ENCODE results near the gene CLDN5. TPM values are rescaled to one million over a fixed set of nuclear protein-coding genes. Genes with fewer than 3 reads are reported as not detected.
A peak's percentile ranks its signal among the peaks of the same experiment; 100 is the strongest.

The CLDN5 gene
- total and polyA plus RNA-seq, 7 experiments from 2014 or later: 1.7 to 11.7 (median 4.4) TPM; not detected in 3

- Mint-ChIP-seq H3K36me3 (peaks cover 0 to 4% (median 0%) of the 10 kb centered on the region in 5 donors), H3K9me3 (no peaks in the 10 kb centered on the region), H3K4me3 (peak overlapping the region in 8 of 10 donors; percentile 14 to 70 (median 46)), H3K27ac (peak overlapping the region in 6 of 9 donors; percentile 10 to 81 (median 58)), H3K4me1 (peaks cover 14 to 24% (median 18%) of the 10 kb centered on the region in 7 donors), H3K27me3 (no peaks in the 10 kb centered on the region)
- Histone ChIP-seq H3K9me3 (ENCODE audit: control insufficient read depth in 2 of 3, low read length in 3 of 3) (no peaks in the 10 kb centered on the region), H3K4me3 (ENCODE audit: low read length) (no peak overlapping the region), H3K27me3 (ENCODE audit: control insufficient read depth in 2 of 2, insufficient read depth in 2 of 2, low read length in 2 of 2) (no peaks in the 10 kb centered on the region), H3K36me3 (ENCODE audit: control insufficient read depth in 2 of 3, insufficient read depth in 3 of 3, low read length in 3 of 3) (no peaks in the 10 kb centered on the region), H3K27ac (ENCODE audit: low read depth, low read length) (no peak overlapping the region), H3K4me1 (ENCODE audit: control insufficient read depth in 2 of 2, insufficient read depth in 2 of 2, low read length in 2 of 2) (peaks cover 0 to 16% of the 10 kb centered on the region in 2 donors)
- intact Hi-C loops (cut with micrococcal nuclease): no loop called here
- ChIA-PET POLR2A (no interaction called here), CTCF (interaction anchor here (0.7 to 1.5 kb wide), 2 partner anchors 10 to 31 kb away, joined by 3 to 7 read pairs; no protein-coding TSS in a partner anchor)
- DNase-seq (no peak), ATAC-seq (no peak)
Measured at GRCh38 chr22:19505735-19506126, 18.5 kb downstream of the CLDN5 start.

DNA sequence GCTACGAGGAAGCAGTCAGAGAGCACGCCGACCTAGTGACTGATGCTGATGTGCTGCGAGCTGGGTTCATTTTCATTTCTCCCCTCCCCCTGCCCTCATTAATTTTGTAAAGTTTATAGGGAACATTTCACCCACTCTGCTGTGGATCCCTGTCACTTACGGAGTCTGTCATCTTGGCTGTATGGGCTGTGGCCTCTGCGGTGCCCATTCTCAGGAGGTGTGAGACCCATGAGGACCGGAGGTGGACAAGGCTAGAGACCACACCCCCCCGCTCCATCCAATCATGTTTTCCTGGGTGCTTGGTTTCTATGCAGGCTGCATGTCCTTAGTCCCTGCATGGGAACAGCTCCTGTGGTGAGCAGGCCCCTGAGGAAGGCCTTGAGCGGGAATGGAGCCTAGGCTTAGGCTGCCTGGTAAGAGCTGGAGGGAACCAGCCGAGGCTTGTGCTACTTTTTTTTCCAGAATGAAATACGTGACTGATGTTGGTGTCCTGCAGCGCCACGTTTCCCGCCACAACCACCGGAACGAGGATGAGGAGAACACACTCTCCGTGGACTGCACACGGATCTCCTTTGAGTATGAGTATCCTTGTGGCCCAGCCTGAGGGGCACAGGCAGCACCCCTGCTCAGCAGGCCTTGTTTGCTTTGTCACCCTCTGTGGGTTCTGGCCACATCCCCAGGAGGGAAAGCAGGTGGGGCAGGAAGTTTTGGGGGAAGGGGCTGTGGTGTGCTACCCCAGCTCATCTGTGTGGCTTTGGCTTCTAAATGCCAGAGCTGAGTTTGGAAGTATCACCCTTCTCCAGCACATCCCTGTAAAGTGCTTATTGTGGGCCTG is 19.1 kb downstream of the CLDN5 start:
- POLR2A ChIA-PET: interaction anchor here (0.7 kb wide), 1 partner anchor 393 kb away, joined by 3 read pairs; no protein-coding TSS in a partner anchor

GRCh38 chr22:19503869-19504268 is 20.3 kb downstream of the CLDN5 start:
- H3K36me3 ChIP-seq (ENCODE audit: control insufficient read depth in 2 of 3, insufficient read depth in 3 of 3, low read length in 3 of 3): no peaks in the 10 kb centered on the region
- DNase-seq (no peak), ATAC-seq (no peak)
- Mint-ChIP-seq H3K27ac (peak overlapping the region in 3 of 9 donors; percentile 10 to 39 (median 14)), H3K27me3 (no peaks in the 10 kb centered on the region), H3K9me3 (no peaks in the 10 kb centered on the region), H3K36me3 (peaks cover 0 to 4% (median 0%) of the 10 kb centered on the region in 5 donors), H3K4me3 (peak overlapping the region in 1 of 10 donors; percentile 25), H3K4me1 (peaks cover 14 to 24% (median 18%) of the 10 kb centered on the region in 7 donors)
- H3K4me3 ChIP-seq (ENCODE audit: low read length): no peak overlapping the region
- intact Hi-C loops (cut with micrococcal nuclease): no loop called here
- H3K27me3 ChIP-seq (ENCODE audit: control insufficient read depth in 2 of 2, insufficient read depth in 2 of 2, low read length in 2 of 2): no peaks in the 10 kb centered on the region
- ChIA-PET POLR2A (no interaction called here), CTCF (no interaction called here)
- no peak overlapping the region for H3K27ac ChIP-seq (ENCODE audit: low read depth, low read length)
- H3K4me1 ChIP-seq (ENCODE audit: control insufficient read depth in 2 of 2, insufficient read depth in 2 of 2, low read length in 2 of 2): peaks cover 0 to 16% of the 10 kb centered on the region in 2 donors
- H3K9me3 ChIP-seq (ENCODE audit: control insufficient read depth in 2 of 3, low read length in 3 of 3): no peaks in the 10 kb centered on the region

More for the DNA sequence above, 19.1 kb downstream of the CLDN5 start:
- no peak for ATAC-seq
- Mint-ChIP-seq H3K9me3 (no peaks in the 10 kb centered on the region), H3K36me3 (peaks cover 0 to 4% (median 0%) of the 10 kb centered on the region in 5 donors), H3K27ac (peak overlapping the region in 5 of 9 donors; percentile 10 to 81 (median 51)), H3K27me3 (no peaks in the 10 kb centered on the region), H3K4me3 (peak overlapping the region in 8 of 10 donors; percentile 14 to 70 (median 46)), H3K4me1 (peaks cover 14 to 24% (median 18%) of the 10 kb centered on the region in 7 donors)
- Histone ChIP-seq H3K9me3 (ENCODE audit: control insufficient read depth in 2 of 3, low read length in 3 of 3) (no peaks in the 10 kb centered on the region), H3K4me1 (ENCODE audit: control insufficient read depth in 2 of 2, insufficient read depth in 2 of 2, low read length in 2 of 2) (peaks cover 0 to 16% of the 10 kb centered on the region in 2 donors), H3K27me3 (ENCODE audit: control insufficient read depth in 2 of 2, insufficient read depth in 2 of 2, low read length in 2 of 2) (no peaks in the 10 kb centered on the region), H3K27ac (ENCODE audit: low read depth, low read length) (no peak overlapping the region), H3K4me3 (ENCODE audit: low read length) (no peak overlapping the region), H3K36me3 (ENCODE audit: control insufficient read depth in 2 of 3, insufficient read depth in 3 of 3, low read length in 3 of 3) (no peaks in the 10 kb centered on the region)
- DNase-seq: peak in 3 of 9 donors; percentile 13 to 19 (median 16)
- intact Hi-C loops (cut with micrococcal nuclease): no loop called here
- CTCF ChIA-PET: interaction anchor here (1.5 kb wide), 1 partner anchor 9 kb away, joined by 7 read pairs; no protein-coding TSS in a partner anchor

GRCh38 chr22:19503367-19503766 is 20.8 kb downstream of the CLDN5 start:
- POLR2A ChIA-PET: interaction anchor here (0.6 kb wide), 1 partner anchor 352 kb away, joined by 3 read pairs; no protein-coding TSS in a partner anchor
- H3K36me3 Mint-ChIP-seq: peaks cover 0 to 4% (median 0%) of the 10 kb centered on the region in 5 donors
- no peak for DNase-seq
- no peak overlapping the region for H3K4me3 ChIP-seq (ENCODE audit: low read length)
- intact Hi-C loops (cut with micrococcal nuclease): no loop called here
- peaks cover 14 to 24% (median 18%) of the 10 kb centered on the region in 7 donors for H3K4me1 Mint-ChIP-seq
- peaks cover 0 to 16% of the 10 kb centered on the region in 2 donors for H3K4me1 ChIP-seq (ENCODE audit: control insufficient read depth in 2 of 2, insufficient read depth in 2 of 2, low read length in 2 of 2)
- no peak overlapping the region for H3K27ac ChIP-seq (ENCODE audit: low read depth, low read length)
- H3K9me3 Mint-ChIP-seq: no peaks in the 10 kb centered on the region
- CTCF ChIA-PET: no interaction called here
- no peaks in the 10 kb centered on the region for H3K27me3 Mint-ChIP-seq
- H3K4me3 Mint-ChIP-seq: no peak overlapping the region
- no peaks in the 10 kb centered on the region for H3K9me3 ChIP-seq (ENCODE audit: control insufficient read depth in 2 of 3, low read length in 3 of 3)
- no peaks in the 10 kb centered on the region for H3K27me3 ChIP-seq (ENCODE audit: control insufficient read depth in 2 of 2, insufficient read depth in 2 of 2, low read length in 2 of 2)
- no peak overlapping the region for H3K27ac Mint-ChIP-seq
- no peak for ATAC-seq
- H3K36me3 ChIP-seq (ENCODE audit: control insufficient read depth in 2 of 3, insufficient read depth in 3 of 3, low read length in 3 of 3): no peaks in the 10 kb centered on the region

DNA sequence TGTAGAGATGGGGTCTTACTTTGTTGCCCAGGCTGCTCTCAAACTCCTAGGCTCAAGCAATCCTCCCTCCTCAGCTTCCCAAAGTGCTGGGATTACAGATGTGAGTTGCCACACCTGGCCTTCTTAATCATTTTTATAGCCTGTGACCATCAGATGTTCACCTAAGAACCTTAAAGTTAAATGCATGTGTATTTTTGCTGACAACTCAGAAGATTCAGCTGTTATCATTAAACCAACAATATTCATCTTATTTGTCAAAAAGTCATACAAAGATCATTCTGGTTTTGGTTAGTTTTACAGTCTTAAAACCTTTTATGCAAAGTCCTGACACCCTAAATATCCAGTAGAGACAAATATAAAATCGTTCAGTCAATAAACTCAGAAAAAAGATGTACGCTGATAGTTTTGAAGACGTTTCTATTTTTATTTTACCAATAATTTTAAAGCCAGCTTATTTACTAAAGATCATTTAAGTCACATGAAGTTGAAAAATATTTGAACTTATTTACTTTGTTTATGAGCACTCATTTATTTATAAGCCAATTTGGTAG is 22.2 kb downstream of the CLDN5 start:
- ChIA-PET CTCF (interaction anchor here (0.7 to 1.1 kb wide), 3 partner anchors 23 to 128 kb away, joined by 3 to 4 read pairs (median 3); partner anchors contain the start of gene CDC45), POLR2A (interaction anchor here (0.6 kb wide), 2 partner anchors 8 to 11 kb away, joined by 3 to 4 read pairs; no protein-coding TSS in a partner anchor)
- Histone ChIP-seq H3K4me1 (ENCODE audit: control insufficient read depth in 2 of 2, insufficient read depth in 2 of 2, low read length in 2 of 2) (peaks cover 0 to 16% of the 10 kb centered on the region in 2 donors), H3K27ac (ENCODE audit: low read depth, low read length) (no peak overlapping the region), H3K4me3 (ENCODE audit: low read length) (no peak overlapping the region), H3K36me3 (ENCODE audit: control insufficient read depth in 2 of 3, insufficient read depth in 3 of 3, low read length in 3 of 3) (no peaks in the 10 kb centered on the region), H3K9me3 (ENCODE audit: control insufficient read depth in 2 of 3, low read length in 3 of 3) (no peaks in the 10 kb centered on the region), H3K27me3 (ENCODE audit: control insufficient read depth in 2 of 2, insufficient read depth in 2 of 2, low read length in 2 of 2) (no peaks in the 10 kb centered on the region)
- no peak for DNase-seq
- Mint-ChIP-seq H3K36me3 (peaks cover 0 to 4% (median 0%) of the 10 kb centered on the region in 5 donors), H3K4me1 (peaks cover 14 to 24% (median 18%) of the 10 kb centered on the region in 7 donors), H3K9me3 (no peaks in the 10 kb centered on the region), H3K27me3 (no peaks in the 10 kb centered on the region), H3K4me3 (no peak overlapping the region), H3K27ac (no peak overlapping the region)
- intact Hi-C loops (cut with micrococcal nuclease): no loop called here
- ATAC-seq: no peak

DNA sequence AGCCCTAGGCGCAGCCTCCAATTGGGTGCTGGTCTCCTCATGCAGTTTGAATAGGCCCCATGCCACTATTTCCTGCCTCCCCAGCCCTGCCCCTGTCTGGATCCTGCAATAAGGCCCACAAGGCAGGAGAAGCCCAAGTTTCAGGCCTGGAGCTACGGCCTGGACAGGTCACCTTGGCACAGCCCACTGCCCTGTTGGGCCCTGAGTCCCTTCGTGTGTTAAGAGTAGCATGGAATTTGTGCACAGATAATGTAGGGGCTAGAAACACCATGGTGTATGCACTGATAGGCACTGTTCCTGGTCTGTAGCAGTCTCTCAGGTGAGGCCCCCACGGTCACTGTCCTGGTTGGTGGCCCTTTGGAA is 24.3 kb downstream of the CLDN5 start:
- H3K27me3 ChIP-seq (ENCODE audit: control insufficient read depth in 2 of 2, insufficient read depth in 2 of 2, low read length in 2 of 2): no peaks in the 10 kb centered on the region
- no peaks in the 10 kb centered on the region for H3K9me3 Mint-ChIP-seq
- no peak overlapping the region for H3K27ac ChIP-seq (ENCODE audit: low read depth, low read length)
- ChIA-PET CTCF (no interaction called here), POLR2A (no interaction called here)
- H3K4me1 Mint-ChIP-seq: peaks cover 9 to 19% (median 15%) of the 10 kb centered on the region in 7 donors
- DNase-seq (no peak), ATAC-seq (no peak)
- no peaks in the 10 kb centered on the region for H3K9me3 ChIP-seq (ENCODE audit: control insufficient read depth in 2 of 3, low read length in 3 of 3)
- H3K36me3 Mint-ChIP-seq: peaks cover 0 to 4% (median 0%) of the 10 kb centered on the region in 5 donors
- peaks cover 0 to 10% of the 10 kb centered on the region in 2 donors for H3K4me1 ChIP-seq (ENCODE audit: control insufficient read depth in 2 of 2, insufficient read depth in 2 of 2, low read length in 2 of 2)
- H3K27me3 Mint-ChIP-seq: no peaks in the 10 kb centered on the region
- intact Hi-C loops (cut with micrococcal nuclease): loop anchor here in 1 of 2 donors (5.0 kb wide), 1 partner anchor 217 kb away; no protein-coding TSS in a partner anchor
- H3K4me3 ChIP-seq (ENCODE audit: low read length): no peak overlapping the region
- no peak overlapping the region for H3K4me3 Mint-ChIP-seq
- H3K36me3 ChIP-seq (ENCODE audit: control insufficient read depth in 2 of 3, insufficient read depth in 3 of 3, low read length in 3 of 3): no peaks in the 10 kb centered on the region
- H3K27ac Mint-ChIP-seq: peak overlapping the region in 2 of 9 donors; percentile 28 to 53
